H1 (cell line): ENCODE results near the gene AKAP7. TPM values are rescaled to one million over a fixed set of nuclear protein-coding genes. Genes with fewer than 3 reads are reported as not detected.
A peak's percentile ranks its signal among the peaks of the same experiment; 100 is the strongest.

Experiments
- CTCF ChIA-PET: fragments of 300-600 bp; sonication (Branson Sonifier 250); formaldehyde crosslinking; loops from one replicate; lab custom pipeline; 2021; ENCODE audit not compliant: partially characterized antibody; lab: Charles Lee
- POLR2A ChIA-PET: fragments of 300-600 bp; sonication (Branson Sonifier 250); formaldehyde crosslinking; loops from one replicate; lab custom pipeline; 2021; ENCODE audit warnings: inconsistent platforms; ENCODE audit not compliant: partially characterized antibody; lab: Charles Lee
- DNase-seq, 2 experiments: peaks; one replicate each; pipeline versions ENCODE4 v3.0.0 to v3.0.0-alpha.2; 2010 to 2022; ENCODE audit warnings: low spot score in 2 of 2, low read depth in 1 of 2, mixed read lengths in 1 of 2
- FAIRE-seq: peaks from 2 replicates; lab custom pipeline; 2011; peaks lifted over from hg19 to GRCh38; lab: Jason Lieb, UNC
- H2AFZ ChIP-seq: 2 replicates; pipeline ENCODE4 v1.8.1; 2012; ENCODE audit warnings: low read length, inconsistent platforms
- H2AK5ac ChIP-seq: 2 replicates; pipeline ENCODE4 v1.6.1; 2013; ENCODE audit warnings: low read depth, low read length
- H2BK120ac ChIP-seq: replicated peaks from 2 replicates; pipeline ENCODE3; 2013; ENCODE audit warnings: low read depth, low read length, inconsistent platforms
- H2BK12ac ChIP-seq: 2 replicates; pipeline ENCODE4 v1.6.1; 2013; ENCODE audit warnings: low read depth, low read length
- H2BK15ac ChIP-seq: 2 replicates; pipeline ENCODE4 v1.6.1; 2013; ENCODE audit warnings: low read length
- H2BK20ac ChIP-seq: 2 replicates; pipeline ENCODE4 v1.6.1; 2013; ENCODE audit warnings: low read length
- H2BK5ac ChIP-seq: 2 replicates; pipeline ENCODE4 v1.6.1; 2013; ENCODE audit warnings: low read depth, low read length
- H3K14ac ChIP-seq: 2 replicates; pipeline ENCODE4 v1.6.1; 2013; ENCODE audit warnings: inconsistent platforms; ENCODE audit not compliant: insufficient read length
- H3K18ac ChIP-seq: 2 replicates; pipeline ENCODE4 v1.6.1; 2013; ENCODE audit warnings: low read length; ENCODE audit errors: extremely low read depth
- H3K23ac ChIP-seq: 2 replicates; pipeline ENCODE4 v1.6.1; 2013; ENCODE audit warnings: inconsistent platforms; ENCODE audit not compliant: insufficient read length
- H3K23me2 ChIP-seq: 2 replicates; pipeline ENCODE4 v1.6.1; 2013; ENCODE audit warnings: low read depth, low read length
- H3K27ac ChIP-seq: 2 replicates; pipeline ENCODE4 v1.6.1; 2011; ENCODE audit warnings: low read depth, low read length, inconsistent platforms
- H3K27me3 ChIP-seq, 4 experiments: replicated peaks in 1 of 4; 1 replicate in 1 of 4; 2 replicates in 3 of 4; pipeline versions ENCODE4 v1.6.1 to v1.8.1; 2011 to 2013; ENCODE audit warnings: low read length in 3 of 4, mild to moderate bottlenecking in 3 of 4, inconsistent platforms in 2 of 4, mixed read lengths in 2 of 4, moderate library complexity in 1 of 4; ENCODE audit not compliant: control insufficient read depth in 3 of 4, insufficient read depth in 3 of 4; ENCODE audit errors: extremely low read depth in 1 of 4
- H3K36me3 ChIP-seq, 4 experiments: 2 replicates each; pipeline versions ENCODE4 v1.6.1 to v1.8.1; 2011 to 2013; ENCODE audit warnings: mild to moderate bottlenecking in 4 of 4, low read length in 3 of 4, moderate library complexity in 2 of 4, control low read depth in 1 of 4, inconsistent platforms in 1 of 4; ENCODE audit not compliant: insufficient read depth in 4 of 4, control insufficient read depth in 2 of 4
- H3K4ac ChIP-seq: replicated peaks from 2 replicates; pipeline ENCODE3; 2013; ENCODE audit warnings: low read length, low read depth, mixed read lengths, inconsistent platforms; ENCODE audit not compliant: insufficient read length
- H3K4me1 ChIP-seq, 4 experiments: replicated peaks in 1 of 4; 1 replicate in 1 of 4; 2 replicates in 3 of 4; pipeline versions ENCODE4 v1.6.1 to v1.8.1; 2011 to 2013; ENCODE audit warnings: low read length in 3 of 4, inconsistent platforms in 2 of 4, mixed read lengths in 1 of 4; ENCODE audit not compliant: insufficient read depth in 4 of 4, control insufficient read depth in 3 of 4
- H3K4me2 ChIP-seq, 2 experiments: 2 replicates each; pipeline versions ENCODE4 v1.6.1 to v1.8.1; 2011 to 2013; ENCODE audit warnings: low read depth in 2 of 2, low read length in 2 of 2, control low read depth in 1 of 2, inconsistent platforms in 1 of 2, mild to moderate bottlenecking in 1 of 2; ENCODE audit not compliant: insufficient read depth in 1 of 2
- H3K4me3 ChIP-seq, 4 experiments: fragments of 200-600, 300-600 bp in 1 of 4; sonication (generic), shearing (Covaris generic), sonication (Bioruptor Twin) in 1 of 4; 2 replicates each; pipeline versions ENCODE4 v1.5.1 to v1.8.1; 2011 to 2016; ENCODE audit warnings: low read length in 4 of 4, low read depth in 3 of 4, control low read depth in 2 of 4, inconsistent platforms in 2 of 4, mild to moderate bottlenecking in 2 of 4, mixed read lengths in 1 of 4, moderate library complexity in 1 of 4; ENCODE audit not compliant: insufficient read depth in 2 of 4; ENCODE audit errors: extremely low read depth in 1 of 4
- H3K56ac ChIP-seq: replicated peaks from 2 replicates; pipeline ENCODE3; 2013; ENCODE audit warnings: low read depth, mild to moderate bottlenecking, mixed read lengths, low read length, inconsistent platforms; ENCODE audit not compliant: insufficient read length
- H3K79me1 ChIP-seq: 2 replicates; pipeline ENCODE4 v1.6.1; 2013; ENCODE audit warnings: low read depth, low read length, control low read depth
- H3K79me2 ChIP-seq, 2 experiments: 2 replicates each; pipeline versions ENCODE4 v1.6.1 to v1.8.1; 2012 to 2013; ENCODE audit warnings: low read length in 2 of 2, mild to moderate bottlenecking in 2 of 2, inconsistent platforms in 1 of 2; ENCODE audit not compliant: insufficient read depth in 2 of 2, control insufficient read depth in 1 of 2
- H3K9ac ChIP-seq, 4 experiments: replicated peaks in 1 of 4; 1 replicate in 1 of 4; 2 replicates in 3 of 4; pipeline versions ENCODE4 v1.6.1 to v1.8.1; 2011 to 2013; ENCODE audit warnings: low read depth in 3 of 4, low read length in 3 of 4, control low read depth in 2 of 4, mild to moderate bottlenecking in 2 of 4, moderate library complexity in 2 of 4, inconsistent platforms in 1 of 4; ENCODE audit errors: extremely low read depth in 1 of 4
- H3K9me3 ChIP-seq, 2 experiments: 2 replicates each; pipeline versions ENCODE4 v1.6.1 to v1.8.1; 2012 to 2013; ENCODE audit warnings: mild to moderate bottlenecking in 2 of 2, moderate library complexity in 2 of 2, control low read depth in 1 of 2, inconsistent platforms in 1 of 2, low read depth in 1 of 2, low read length in 1 of 2, mixed read lengths in 1 of 2; ENCODE audit not compliant: insufficient read depth in 2 of 2
- H4K20me1 ChIP-seq, 2 experiments: replicated peaks in 1 of 2; 2 replicates each; pipeline versions ENCODE3 to v1.8.1; 2011 to 2013; ENCODE audit warnings: inconsistent platforms in 2 of 2, low read length in 2 of 2, mild to moderate bottlenecking in 1 of 2; ENCODE audit not compliant: insufficient read depth in 2 of 2, control insufficient read depth in 1 of 2
- H4K5ac ChIP-seq: 2 replicates; pipeline ENCODE4 v1.6.1; 2013; ENCODE audit warnings: low read length, low read depth, mixed read lengths, inconsistent platforms; ENCODE audit not compliant: insufficient read length
- H4K8ac ChIP-seq: 2 replicates; pipeline ENCODE4 v1.8.0; 2013; ENCODE audit warnings: mild to moderate bottlenecking, moderate library complexity, low read length, inconsistent platforms; ENCODE audit not compliant: insufficient read depth; ENCODE audit errors: extremely low read depth
- H4K91ac ChIP-seq: replicated peaks from 2 replicates; pipeline ENCODE3; 2013; ENCODE audit warnings: low read length, mixed read lengths, inconsistent platforms; ENCODE audit not compliant: insufficient read length
- HDAC6 ChIP-seq: IDR thresholded peaks from one replicate; pipeline ENCODE4 v1.7.1; 2012; ENCODE audit warnings: low read depth, mild to moderate bottlenecking, inconsistent platforms, low read length, moderate library complexity
- WGBS, 2 experiments: shearing (Covaris generic) in 1 of 2; methylation state at CpG; one replicate each; pipeline versions ENCODE4 v1.1.6 to v1.1.7; 2013 to 2015; ENCODE audit warnings: low lambda C conversion rate in 2 of 2, mixed read lengths in 2 of 2, inconsistent platforms in 1 of 2, low coverage in 1 of 2, missing lambda C conversion rate in 1 of 2; ENCODE audit not compliant: insufficient replicate concordance in 2 of 2, insufficient coverage in 1 of 2, insufficient read length in 1 of 2; ENCODE audit errors: extremely low coverage in 1 of 2, missing lambda C conversion rate in 1 of 2; 5-methylcytosine and 5-hydroxymethylcytosine counted together
- polyA plus RNA-seq, 7 experiments: library from polyadenylated mRNA; depleted of rRNA in 3 of 7; stranded (reverse) in 5 of 7; unstranded in 2 of 7; fragments of >200 nt in 5 of 7; fragments of 200-250 nt in 2 of 7; gene quantifications; 1 replicate in 5 of 7; 2 replicates in 1 of 7; 4 replicates in 1 of 7; pipeline versions ENCODE4 v1.2.1 to v1.2.3, GENCODE V29; 2011 to 2013; ENCODE audit warnings: missing spikeins in 2 of 7, mixed read lengths in 2 of 7
- total RNA-seq: library from RNA; stranded (reverse); fragmentation: NEBNext Ultra II Directional; extraction: Animal tissue kit (Norgen Biotek cat#: 25700); gene quantifications from 2 replicates; pipeline ENCODE4 v1.2.1, GENCODE V29; 2021

The AKAP7 gene
- total and polyA plus RNA-seq, 2 of the 8 experiments (the other 6 are each of a cell fraction or from before 2014, with no cell fraction given), result 4.7 to 16.9 TPM

- Histone ChIP-seq H3K79me1 (no peaks in the 10 kb centered on the region), H2BK120ac (no peak overlapping the region), H4K91ac (no peak overlapping the region), H3K27ac (no peak overlapping the region), H4K20me1 (no peaks in the 10 kb centered on the region), H2AFZ (no peak overlapping the region), H3K79me2 (no peaks in the 10 kb centered on the region), H3K14ac (no peak overlapping the region), H4K8ac (no peak overlapping the region), H2AK5ac (no peak overlapping the region), H4K5ac (no peak overlapping the region), H3K9ac (no peak overlapping the region), H2BK12ac (peak overlapping the region; percentile 22; the same call in 1 of the 2 replicates), H3K36me3 (peaks cover 0 to 5% (median 0%) of the 10 kb centered on the region in 4 experiments; a peak in 1 of 8 replicates), H2BK15ac (no peak overlapping the region), H2BK5ac (no peak overlapping the region), H3K4me1 (peaks cover 0 to 9% (median 2%) of the 10 kb centered on the region in 4 experiments; a peak in 2 of 7 replicates), H2BK20ac (no peak overlapping the region), H3K23me2 (no peaks in the 10 kb centered on the region), H3K23ac (no peak overlapping the region), H3K27me3 (no peaks in the 10 kb centered on the region), H3K4ac (no peak overlapping the region), H3K56ac (no peak overlapping the region), H3K4me2 (no peak overlapping the region), H3K18ac (peak overlapping the region; percentile 5; the same call in 1 of the 2 replicates), H3K9me3 (no peaks in the 10 kb centered on the region), H3K4me3 (no peak overlapping the region)
- FAIRE-seq, result no peak
- DNase-seq, result no peak
- TF ChIP-seq HDAC6, result no peak
- ChIA-PET CTCF (interaction anchor here (1.2 kb wide), 1 partner anchor 19 kb away, joined by 3 read pairs; no protein-coding TSS in a partner anchor), POLR2A (interaction anchor here (1.5 kb wide), 1 partner anchor 49 kb away, joined by 4 read pairs; no protein-coding TSS in a partner anchor)
- 93% methylated on average over 5 of the region's 5 CpGs; no CpG with 5 or more reads in 1 of the 2 experiments for WGBS, 2 experiments
Measured at GRCh38 chr6:131331873-131332781, 196.9 kb downstream of the AKAP7 start.
